DND-41 (cell line): ENCODE results near the gene SLC11A1.

Experiments
- ATAC-seq: fragments of 200-7000 bp; cut with Tn5 transposase; 3 replicates; pipeline ENCODE4 v1.9.1; 2021; ENCODE audit warnings: low read depth; ENCODE audit not compliant: insufficient read depth
- DNase-seq: peaks from one replicate; pipeline ENCODE4 v3.0.0-alpha.2; 2020
- H2AFZ ChIP-seq: 2 replicates; pipeline ENCODE4 v1.6.0; 2012; ENCODE audit warnings: low read depth, low read length
- H3K27ac ChIP-seq: 2 replicates; pipeline ENCODE4 v1.5.1; 2012; ENCODE audit warnings: low read length, inconsistent platforms
- H3K27me3 ChIP-seq: fragments of 200-600 bp; sonication (generic); 2 replicates; pipeline ENCODE4 v1.6.0; 2012; ENCODE audit warnings: low read length, mild to moderate bottlenecking, inconsistent platforms; ENCODE audit not compliant: insufficient read depth, poor library complexity
- H3K36me3 ChIP-seq: 2 replicates; pipeline ENCODE4 v1.5.1; 2012; ENCODE audit warnings: low read length, inconsistent platforms; ENCODE audit not compliant: insufficient read depth
- H3K4me1 ChIP-seq: 2 replicates; pipeline ENCODE4 v1.5.1; 2012; ENCODE audit warnings: mild to moderate bottlenecking, low read length; ENCODE audit not compliant: insufficient read depth
- H3K4me2 ChIP-seq: 2 replicates; pipeline ENCODE4 v1.6.0; 2012; ENCODE audit warnings: mild to moderate bottlenecking, moderate library complexity, low read length, inconsistent platforms; ENCODE audit not compliant: insufficient read depth
- H3K4me3 ChIP-seq, 2 experiments: fragments of 200-600 bp in 1 of 2; shearing (Covaris generic) in 1 of 2; 2 replicates each; pipeline ENCODE4 v1.5.1; 2012 to 2016; ENCODE audit warnings: inconsistent platforms in 2 of 2, low read length in 2 of 2, mild to moderate bottlenecking in 2 of 2, low read depth in 1 of 2, moderate library complexity in 1 of 2
- H3K79me2 ChIP-seq: 2 replicates; pipeline ENCODE4 v1.6.0; 2012; ENCODE audit warnings: low read length, inconsistent platforms; ENCODE audit not compliant: insufficient read depth
- H3K9ac ChIP-seq: 2 replicates; pipeline ENCODE4 v1.6.0; 2012; ENCODE audit warnings: low read depth, mild to moderate bottlenecking, inconsistent platforms, low read length, moderate library complexity
- H3K9me3 ChIP-seq: 2 replicates; pipeline ENCODE4 v1.5.1; 2012; ENCODE audit warnings: low read length, moderate library complexity, mild to moderate bottlenecking, inconsistent platforms; ENCODE audit not compliant: insufficient read depth, severe bottlenecking
- H4K20me1 ChIP-seq: 2 replicates; pipeline ENCODE4 v1.6.0; 2012; ENCODE audit warnings: low read length; ENCODE audit not compliant: insufficient read depth
- EZH2 ChIP-seq: IDR thresholded peaks from 3 replicates; pipeline ENCODE4 v1.6.1; 2012; ENCODE audit warnings: borderline replicate concordance, low read depth, mild to moderate bottlenecking, moderate library complexity, low read length, inconsistent platforms; ENCODE audit not compliant: severe bottlenecking
- TF ChIP-seq, protein P1 (sequence below): IDR thresholded peaks from 2 replicates; pipeline ENCODE4 v1.5.1; 2012; ENCODE audit warnings: borderline replicate concordance, low read length, moderate library complexity, mild to moderate bottlenecking; ENCODE audit not compliant: poor library complexity, severe bottlenecking; ENCODE audit errors: extremely low read depth

The SLC11A1 gene

DNA sequence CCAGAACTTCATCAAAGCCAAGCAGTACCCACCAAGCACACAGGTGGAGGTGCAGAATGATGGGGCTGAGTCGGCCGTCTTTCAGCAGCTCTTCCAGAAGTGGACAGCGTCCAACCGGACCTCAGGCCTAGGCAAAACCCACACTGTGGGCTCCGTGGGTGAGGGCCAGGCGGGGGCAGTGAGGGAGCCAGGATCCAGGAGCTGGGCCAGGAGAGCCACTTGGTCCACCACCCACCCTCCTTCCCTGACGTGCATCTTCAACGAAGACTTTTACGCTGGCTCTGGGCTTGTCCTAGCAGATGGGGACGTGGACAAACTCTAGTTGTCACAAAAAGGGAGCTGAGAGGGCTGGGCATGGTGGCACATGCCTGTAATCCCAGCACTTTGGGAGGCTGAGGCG lies 48.6 kb downstream of the SLC11A1 start:
- Histone ChIP-seq H3K4me3 (no peak overlapping the region), H3K4me1 (no peaks in the 10 kb centered on the region), H2AFZ (no peak overlapping the region), H3K36me3 (no peaks in the 10 kb centered on the region), H3K79me2 (no peaks in the 10 kb centered on the region), H4K20me1 (no peaks in the 10 kb centered on the region; the same call in 1 of the 2 replicates), H3K4me2 (no peak overlapping the region), H3K27ac (no peak overlapping the region), H3K9ac (no peak overlapping the region), H3K9me3 (no peaks in the 10 kb centered on the region), H3K27me3 (no peaks in the 10 kb centered on the region)
- DNase-seq (no peak), ATAC-seq (no peak)
- TF ChIP-seq EZH2: no peak

DNA sequence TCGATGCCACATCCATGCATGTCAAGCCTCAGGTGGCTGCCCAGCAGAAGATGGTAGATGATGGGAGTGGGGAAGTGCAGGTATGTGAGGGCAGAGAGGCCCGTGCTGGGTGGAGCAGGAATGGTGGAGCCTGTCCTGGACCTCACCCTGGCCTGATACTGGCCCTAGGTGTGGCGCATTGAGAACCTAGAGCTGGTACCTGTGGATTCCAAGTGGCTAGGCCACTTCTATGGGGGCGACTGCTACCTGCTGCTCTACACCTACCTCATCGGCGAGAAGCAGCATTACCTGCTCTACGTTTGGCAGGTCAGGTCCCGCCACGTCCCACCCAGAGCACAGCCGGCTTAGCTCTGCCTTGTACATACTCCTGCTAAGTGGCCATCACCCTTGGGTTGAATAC lies 49.8 kb downstream of the SLC11A1 start:
- H3K4me2 ChIP-seq: no peak overlapping the region
- H3K27me3 ChIP-seq: no peaks in the 10 kb centered on the region
- ATAC-seq (no peak), DNase-seq (no peak)
- no peaks in the 10 kb centered on the region for H3K79me2 ChIP-seq
- H3K9me3 ChIP-seq: no peaks in the 10 kb centered on the region
- H3K4me1 ChIP-seq: no peaks in the 10 kb centered on the region
- no peak overlapping the region for H3K4me3 ChIP-seq
- no peaks in the 10 kb centered on the region; the same call in 1 of the 2 replicates for H4K20me1 ChIP-seq
- H3K9ac ChIP-seq: no peak overlapping the region
- no peak overlapping the region for H2AFZ ChIP-seq
- TF ChIP-seq, protein P1, sequence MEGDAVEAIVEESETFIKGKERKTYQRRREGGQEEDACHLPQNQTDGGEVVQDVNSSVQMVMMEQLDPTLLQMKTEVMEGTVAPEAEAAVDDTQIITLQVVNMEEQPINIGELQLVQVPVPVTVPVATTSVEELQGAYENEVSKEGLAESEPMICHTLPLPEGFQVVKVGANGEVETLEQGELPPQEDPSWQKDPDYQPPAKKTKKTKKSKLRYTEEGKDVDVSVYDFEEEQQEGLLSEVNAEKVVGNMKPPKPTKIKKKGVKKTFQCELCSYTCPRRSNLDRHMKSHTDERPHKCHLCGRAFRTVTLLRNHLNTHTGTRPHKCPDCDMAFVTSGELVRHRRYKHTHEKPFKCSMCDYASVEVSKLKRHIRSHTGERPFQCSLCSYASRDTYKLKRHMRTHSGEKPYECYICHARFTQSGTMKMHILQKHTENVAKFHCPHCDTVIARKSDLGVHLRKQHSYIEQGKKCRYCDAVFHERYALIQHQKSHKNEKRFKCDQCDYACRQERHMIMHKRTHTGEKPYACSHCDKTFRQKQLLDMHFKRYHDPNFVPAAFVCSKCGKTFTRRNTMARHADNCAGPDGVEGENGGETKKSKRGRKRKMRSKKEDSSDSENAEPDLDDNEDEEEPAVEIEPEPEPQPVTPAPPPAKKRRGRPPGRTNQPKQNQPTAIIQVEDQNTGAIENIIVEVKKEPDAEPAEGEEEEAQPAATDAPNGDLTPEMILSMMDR: no peak
- no peak for TF ChIP-seq EZH2
- no peak overlapping the region for H3K27ac ChIP-seq
- H3K36me3 ChIP-seq: no peaks in the 10 kb centered on the region

DNA sequence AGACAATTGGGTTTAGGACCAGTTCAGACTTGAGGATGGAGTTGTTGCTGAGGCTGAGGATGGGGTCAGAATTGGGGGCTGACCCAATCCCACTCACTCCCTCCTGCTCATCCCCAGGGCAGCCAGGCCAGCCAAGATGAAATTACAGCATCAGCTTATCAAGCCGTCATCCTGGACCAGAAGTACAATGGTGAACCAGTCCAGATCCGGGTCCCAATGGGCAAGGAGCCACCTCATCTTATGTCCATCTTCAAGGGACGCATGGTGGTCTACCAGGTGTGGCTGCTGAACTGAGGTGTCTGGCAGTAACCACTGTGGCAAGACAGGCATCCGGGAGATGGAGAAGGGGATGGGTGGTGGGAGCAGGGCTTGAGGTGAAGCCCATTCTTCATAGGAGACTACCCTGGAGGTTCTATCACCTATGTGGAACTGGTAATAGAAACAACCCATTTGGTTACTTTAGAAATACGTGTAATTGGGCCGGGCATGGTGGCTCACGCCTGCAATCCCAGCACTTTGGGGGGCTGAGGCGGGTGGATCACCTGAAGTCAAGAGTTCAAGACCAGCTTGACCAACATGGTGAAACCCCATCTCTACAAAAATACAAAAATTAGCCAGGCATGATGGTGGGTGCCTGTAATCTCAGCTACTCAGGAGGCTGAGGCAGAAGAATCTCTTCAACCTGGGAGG lies 50.7 kb downstream of the SLC11A1 start:
- H4K20me1 ChIP-seq: no peaks in the 10 kb centered on the region; the same call in 1 of the 2 replicates
- no peaks in the 10 kb centered on the region for H3K27me3 ChIP-seq
- H3K9ac ChIP-seq: no peak overlapping the region
- no peak overlapping the region for H2AFZ ChIP-seq
- H3K79me2 ChIP-seq: no peaks in the 10 kb centered on the region
- TF ChIP-seq, protein P1: no peak
- no peak for TF ChIP-seq EZH2
- DNase-seq (no peak), ATAC-seq (no peak)
- no peaks in the 10 kb centered on the region for H3K4me1 ChIP-seq
- no peak overlapping the region for H3K4me2 ChIP-seq
- H3K36me3 ChIP-seq: no peaks in the 10 kb centered on the region
- no peaks in the 10 kb centered on the region for H3K9me3 ChIP-seq
- H3K27ac ChIP-seq: no peak overlapping the region
- H3K4me3 ChIP-seq: no peak overlapping the region

DNA sequence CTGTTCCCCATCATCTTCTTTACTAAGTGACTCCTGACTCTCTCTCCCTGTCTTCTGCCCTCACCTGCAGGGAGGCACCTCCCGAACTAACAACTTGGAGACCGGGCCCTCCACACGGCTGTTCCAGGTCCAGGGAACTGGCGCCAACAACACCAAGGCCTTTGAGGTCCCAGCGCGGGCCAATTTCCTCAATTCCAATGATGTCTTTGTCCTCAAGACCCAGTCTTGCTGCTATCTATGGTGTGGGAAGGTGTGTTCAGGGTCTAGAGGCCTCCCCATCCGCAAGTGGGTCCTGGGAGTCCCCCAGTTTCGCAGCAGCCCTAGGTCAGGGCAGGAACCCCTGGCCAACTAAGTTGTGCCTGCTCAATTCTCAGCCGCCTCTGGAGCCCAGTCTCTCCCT lies 52.4 kb downstream of the SLC11A1 start:
- Histone ChIP-seq H4K20me1 (no peaks in the 10 kb centered on the region; the same call in 1 of the 2 replicates), H2AFZ (no peak overlapping the region), H3K9ac (no peak overlapping the region), H3K4me3 (no peak overlapping the region), H3K4me2 (no peak overlapping the region), H3K27me3 (no peaks in the 10 kb centered on the region), H3K27ac (no peak overlapping the region), H3K36me3 (no peaks in the 10 kb centered on the region), H3K79me2 (no peaks in the 10 kb centered on the region), H3K4me1 (no peaks in the 10 kb centered on the region), H3K9me3 (no peaks in the 10 kb centered on the region)
- TF ChIP-seq, protein P1: no peak
- TF ChIP-seq EZH2: no peak
- ATAC-seq (no peak), DNase-seq (no peak)
